HCT116 (cell line): ENCODE measurements around the gene SLC9A9.

Experiments used
- ATF3 ChIP-seq: IDR thresholded peaks from 2 replicates; pipeline ENCODE4 v1.6.1; 2012
- CTCF ChIP-seq, 3 experiments: fragments of 200-600 bp in 1 of 3; sonication (generic) in 1 of 3; IDR thresholded peaks in 2 of 3; conservative IDR thresholded peaks in 1 of 3; 2 replicates each; pipeline ENCODE4 v1.5.1; 2012 to 2017; ENCODE audit warnings: low read depth in 2 of 3, low read length in 2 of 3, antibody characterized with exemption in 1 of 3, borderline replicate concordance in 1 of 3, control low read depth in 1 of 3, mild to moderate bottlenecking in 1 of 3, mixed read lengths in 1 of 3, mixed run types in 1 of 3, moderate library complexity in 1 of 3; ENCODE audit not compliant: insufficient read depth in 1 of 3
- EGR1 ChIP-seq: IDR thresholded peaks from 2 replicates; pipeline ENCODE4 v1.6.1; 2012; ENCODE audit warnings: low read depth
- EZH2 ChIP-seq: fragments of 200-600 bp; sonication (generic); IDR thresholded peaks from 2 replicates; pipeline ENCODE4 v1.6.1; 2017; ENCODE audit warnings: antibody characterized with exemption, mixed run types
- EZH2phosphoT487 ChIP-seq: fragments of 200-600 bp; IDR thresholded peaks from 2 replicates; pipeline ENCODE4 v1.6.1; 2018; ENCODE audit warnings: antibody characterized with exemption, borderline replicate concordance
- POLR2AphosphoS5 ChIP-seq: IDR thresholded peaks from 2 replicates; pipeline ENCODE4 v1.6.1; 2011; ENCODE audit warnings: mild to moderate bottlenecking, low read depth, low read length, moderate library complexity
- RAD21 ChIP-seq: IDR thresholded peaks from 2 replicates; pipeline ENCODE4 v1.6.1; 2012; ENCODE audit warnings: low read depth, mild to moderate bottlenecking
- REST ChIP-seq: IDR thresholded peaks from 2 replicates; pipeline ENCODE4 v1.6.1; 2012; ENCODE audit warnings: low read depth
- SRF ChIP-seq: IDR thresholded peaks from 2 replicates; pipeline ENCODE4 v1.6.1; 2012; ENCODE audit warnings: low read depth
- TCF7L2 ChIP-seq: IDR thresholded peaks from 2 replicates; pipeline ENCODE4 v1.7.0; 2011; ENCODE audit warnings: borderline replicate concordance, inconsistent platforms; ENCODE audit not compliant: insufficient read depth, insufficient read length; ENCODE audit errors: extremely low read depth

GRCh38 chr3:143362115-143362991, 485.9 kb downstream of the SLC9A9 start:
- TF ChIP-seq CTCF (IDR thresholded peaks at IDR 0.05 in 2 of 3, conservative IDR thresholded peaks at IDR 0.05 in 1 of 3; ENCODE audit: borderline replicate concordance in 1 of 3, insufficient read depth in 1 of 3, low read depth in 2 of 3, low read length in 2 of 3), result no peak
- TF ChIP-seq RAD21, result no peak
- TF ChIP-seq REST, result no peak
- no peak for TF ChIP-seq EGR1
- TF ChIP-seq ATF3, result no peak
- TF ChIP-seq TCF7L2, result no peak
- no peak for TF ChIP-seq EZH2phosphoT487
- TF ChIP-seq EZH2, result no peak
- TF ChIP-seq SRF, result no peak
- TF ChIP-seq POLR2AphosphoS5, result no peak
